Activated T-helper 9 cell treated with anti-CD3 and anti-CD28 coated beads, Interleukin-2, amount 50 U/mL, for 16 hours (primary cell): ENCODE measurements around the gene C19orf33.

Source experiments
- DNase-seq: peaks from one replicate; pipeline ENCODE4 v3.0.0-alpha.2; 2020; ENCODE audit warnings: low read depth

Gene C19orf33

DNA sequence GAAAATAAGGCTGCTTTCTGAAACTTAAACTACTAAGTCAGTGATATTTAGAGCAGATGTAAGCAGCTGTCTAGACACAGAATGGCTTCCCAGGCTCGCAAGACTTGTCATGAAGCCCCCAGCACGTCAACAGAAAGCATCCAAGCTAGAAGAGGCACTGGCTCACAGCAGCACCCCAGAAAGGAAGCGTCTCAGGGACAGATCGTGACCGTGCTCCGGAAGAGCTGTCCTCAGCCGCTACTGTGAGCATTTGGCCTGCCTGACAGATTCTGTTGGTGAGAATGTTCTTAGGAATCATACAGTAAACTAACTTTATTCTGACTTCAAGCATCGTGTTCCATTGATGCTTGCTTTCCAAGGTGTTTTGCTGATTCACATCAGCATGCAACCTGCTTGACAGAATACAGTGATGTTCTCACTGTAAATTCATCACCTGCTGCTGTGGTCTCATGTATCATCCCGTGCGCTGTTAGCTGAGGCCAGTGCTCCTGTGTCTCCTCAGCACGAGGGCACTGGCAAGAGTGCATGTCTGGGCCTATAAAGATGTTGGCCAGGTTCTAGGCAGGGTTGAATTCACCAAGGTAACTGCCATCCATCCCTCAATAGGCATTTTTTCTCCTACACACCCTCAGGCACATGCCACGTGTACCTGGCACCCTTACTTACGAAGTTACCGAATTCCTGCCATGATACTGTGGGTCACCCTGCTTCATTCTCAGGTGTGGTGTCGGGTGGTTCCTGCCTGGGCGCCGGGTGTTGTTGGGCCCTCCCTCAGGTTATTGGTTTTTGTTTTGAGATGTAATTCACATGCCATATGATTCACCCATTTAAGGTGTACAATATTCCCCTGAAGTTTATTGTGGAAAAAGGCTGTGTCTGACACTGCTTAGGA is 23.8 kb upstream of the C19orf33 start:
- DNase-seq, result no peak

DNA sequence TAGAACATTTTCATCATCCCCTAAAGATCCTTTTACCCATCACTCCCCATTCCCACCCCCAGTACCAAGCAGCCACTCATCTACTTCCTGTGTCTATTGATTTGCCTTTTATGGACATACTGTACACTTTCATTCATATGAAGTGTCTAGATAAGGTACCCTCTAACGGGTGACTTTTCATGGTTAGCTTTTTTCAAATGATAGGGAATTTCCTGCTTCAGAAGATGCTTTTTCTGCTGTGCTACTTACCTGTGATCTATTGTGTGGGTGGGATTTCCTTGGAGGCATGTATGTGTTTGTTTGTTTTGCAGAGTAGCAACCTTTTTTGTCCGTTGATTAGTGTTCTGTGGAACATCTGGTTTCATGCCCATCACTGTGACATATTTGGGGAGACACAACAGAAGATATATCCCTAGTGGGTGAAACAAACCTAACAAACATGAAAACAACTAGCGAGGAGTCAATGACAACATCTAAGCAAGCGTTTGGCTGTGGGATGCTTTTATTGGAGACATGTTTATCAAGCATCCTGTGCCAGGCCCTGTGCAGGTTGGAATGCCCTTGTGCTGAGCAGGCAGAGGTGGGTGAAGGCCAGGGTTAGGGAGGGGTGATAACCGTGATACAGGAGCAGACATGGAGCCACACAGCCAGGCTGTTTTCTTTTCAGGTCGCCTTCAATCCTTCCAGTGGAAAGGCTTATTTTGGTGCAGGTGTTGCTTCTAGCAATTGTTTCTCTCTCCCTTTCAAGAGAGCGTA is 22.1 kb upstream of the C19orf33 start:
- DNase-seq, result no peak

DNA sequence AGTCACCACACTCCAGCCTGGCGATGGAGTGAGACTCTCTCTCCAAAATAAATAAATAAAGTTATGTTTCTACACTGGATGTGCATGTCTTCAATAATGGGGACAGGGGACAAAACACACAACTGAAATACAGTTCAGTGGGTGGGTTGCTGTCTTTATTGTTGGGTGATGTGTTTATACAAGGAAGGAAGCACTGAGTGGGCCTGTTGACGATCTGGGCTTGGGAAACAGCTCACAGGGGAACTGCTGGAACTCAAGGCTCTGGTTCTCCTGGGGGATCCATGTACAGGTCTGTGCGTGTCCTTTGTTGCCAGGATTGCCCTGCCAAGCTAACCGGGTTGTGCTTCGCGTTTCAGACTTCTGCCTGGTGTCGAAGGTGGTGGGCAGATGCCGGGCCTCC is 20.8 kb upstream of the C19orf33 start:
- no peak for DNase-seq

DNA sequence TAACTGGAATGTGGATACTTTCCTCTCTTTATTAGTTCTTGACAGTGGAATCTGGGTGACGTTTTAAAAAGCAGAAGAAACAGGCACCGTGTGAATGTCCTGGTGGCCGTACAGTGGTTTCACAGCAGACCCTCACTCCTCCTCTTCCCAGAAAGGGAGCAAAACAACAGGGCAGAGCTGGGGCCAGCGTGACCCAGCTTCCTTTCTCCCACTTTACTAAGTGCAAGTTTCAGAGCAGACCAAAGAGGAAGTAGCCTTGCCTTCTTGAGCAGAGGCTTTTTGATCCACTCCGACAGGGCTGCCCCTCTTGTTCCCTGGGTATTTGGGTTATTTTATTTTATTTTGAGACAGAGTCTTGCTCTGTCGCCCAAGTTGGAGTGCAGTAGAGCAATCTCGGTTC is 19.6 kb upstream of the C19orf33 start:
- DNase-seq, result no peak

GRCh38 chr19:38285567-38285966 is 18.5 kb upstream of the C19orf33 start:
- DNase-seq, result no peak

- DNase-seq, result no peak
These were observed 16.4 kb upstream of the C19orf33 start for GRCh38 chr19:38287604-38288003.

- no peak for DNase-seq
These were observed 15.8 kb upstream of the C19orf33 start for GRCh38 chr19:38288123-38288855.

DNA sequence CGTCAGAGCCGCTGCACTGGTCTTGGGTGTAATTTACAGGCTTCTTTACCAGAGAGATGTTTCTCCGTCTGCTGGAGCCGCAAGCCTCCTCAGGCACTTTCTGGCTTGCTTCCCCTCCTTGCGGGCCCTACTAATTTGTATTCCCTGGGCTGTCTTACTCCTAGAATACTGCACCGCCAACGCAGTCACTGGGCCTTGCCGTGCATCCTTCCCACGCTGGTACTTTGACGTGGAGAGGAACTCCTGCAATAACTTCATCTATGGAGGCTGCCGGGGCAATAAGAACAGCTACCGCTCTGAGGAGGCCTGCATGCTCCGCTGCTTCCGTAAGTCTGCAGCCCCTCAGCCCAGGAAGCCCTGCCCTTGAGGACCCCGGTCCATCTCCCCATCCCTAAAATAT is 14.1 kb upstream of the C19orf33 start:
- no peak for DNase-seq

DNA sequence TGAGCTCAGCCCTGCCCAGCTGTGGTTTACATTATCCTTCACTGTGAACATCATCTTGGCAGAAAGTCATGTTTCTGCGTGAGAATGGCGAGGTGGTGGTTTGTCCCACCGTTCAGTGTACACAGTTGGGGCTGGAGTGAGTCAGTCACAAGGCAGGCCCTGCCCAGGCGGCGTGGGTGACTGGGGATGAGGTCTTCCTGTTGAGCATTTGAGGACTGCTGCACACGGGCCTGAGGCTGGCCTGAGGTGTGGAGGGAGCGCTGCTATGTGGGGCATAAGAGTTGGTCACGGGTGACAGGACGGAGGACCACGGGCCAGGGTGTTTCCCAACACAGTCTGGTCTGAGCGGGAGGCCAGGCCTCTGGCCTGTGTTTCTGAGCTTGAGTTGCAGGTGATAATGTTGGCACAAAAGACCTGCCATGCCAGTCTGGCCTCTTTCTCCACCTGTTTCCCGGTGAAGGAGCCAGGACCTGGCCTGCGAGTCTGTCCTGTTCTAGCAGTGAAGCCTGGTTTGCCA is 13.4 kb upstream of the C19orf33 start:
- no peak for DNase-seq

- no peak for DNase-seq
These were observed 12.2 kb upstream of the C19orf33 start for GRCh38 chr19:38291855-38292254.

- DNase-seq, result no peak
These were observed 10.8 kb upstream of the C19orf33 start for GRCh38 chr19:38293281-38293680.

GRCh38 chr19:38294090-38294489 is 10.0 kb upstream of the C19orf33 start:
- no peak for DNase-seq

DNA sequence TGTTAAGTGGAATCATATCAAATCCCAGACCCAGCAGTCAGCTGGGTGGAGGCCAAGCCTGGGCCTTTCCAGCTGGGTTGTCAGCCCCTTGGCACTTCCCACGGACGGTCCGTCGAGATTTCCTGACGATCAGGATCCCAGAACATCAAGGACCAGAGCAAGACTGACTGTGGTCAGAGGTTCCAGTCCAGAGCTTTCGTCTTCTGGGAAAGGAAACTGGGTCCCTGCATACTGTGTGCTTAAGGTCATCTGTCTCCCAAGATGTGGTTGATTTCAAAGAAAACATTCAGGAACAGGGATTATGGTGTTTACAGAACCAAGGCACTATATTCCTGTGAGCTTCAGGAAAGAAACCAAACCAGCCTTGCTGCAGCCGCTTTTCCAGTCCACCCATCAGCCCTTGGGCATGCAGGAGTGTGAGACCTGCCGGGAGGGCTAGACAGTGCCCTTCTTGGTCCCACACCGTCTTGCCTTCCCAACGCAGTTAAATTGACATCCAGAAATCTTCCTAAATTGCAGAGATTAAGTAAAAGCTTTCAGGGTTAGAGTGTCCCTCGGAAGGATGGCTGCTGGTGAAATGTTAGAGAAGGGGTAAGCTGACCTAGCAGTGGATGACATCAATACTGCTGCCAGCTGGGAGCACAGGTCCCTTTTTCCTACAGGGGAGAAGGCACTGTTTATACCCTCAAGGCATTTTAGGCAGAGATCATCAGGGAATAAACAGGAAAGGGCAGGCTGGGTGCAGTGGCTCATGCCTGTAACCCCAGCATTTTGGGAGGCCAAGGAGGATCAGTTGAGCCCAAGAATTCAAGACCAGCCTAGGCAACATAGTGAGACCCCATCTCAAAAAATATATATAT is 5.0 kb upstream of the C19orf33 start:
- no peak for DNase-seq

- no peak for DNase-seq
These were observed 358 bp downstream of the C19orf33 start for GRCh38 chr19:38304352-38304865.

- DNase-seq, result no peak
These were observed 897 bp downstream of the C19orf33 start for GRCh38 chr19:38304866-38305429.

DNA sequence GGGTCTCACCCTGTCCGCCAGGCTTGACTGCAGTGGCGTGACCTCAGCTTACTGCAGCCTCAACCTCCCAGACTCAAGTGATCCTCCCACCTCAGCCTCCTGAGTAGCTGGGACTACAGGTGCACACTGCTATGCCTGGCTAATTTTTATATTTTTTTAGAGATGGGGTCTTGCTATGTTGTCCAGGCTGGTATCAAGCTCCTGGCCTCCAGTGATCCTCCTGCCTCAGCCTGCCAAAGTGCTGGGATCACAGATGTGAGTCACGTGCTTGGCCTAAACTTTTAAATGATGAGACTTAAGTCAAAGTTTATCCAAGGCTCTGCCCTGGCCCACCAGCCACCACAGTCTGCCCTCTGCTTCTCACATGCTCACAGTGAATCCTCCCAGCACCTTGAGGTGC is 2.2 kb downstream of the C19orf33 start:
- no peak for DNase-seq

DNA sequence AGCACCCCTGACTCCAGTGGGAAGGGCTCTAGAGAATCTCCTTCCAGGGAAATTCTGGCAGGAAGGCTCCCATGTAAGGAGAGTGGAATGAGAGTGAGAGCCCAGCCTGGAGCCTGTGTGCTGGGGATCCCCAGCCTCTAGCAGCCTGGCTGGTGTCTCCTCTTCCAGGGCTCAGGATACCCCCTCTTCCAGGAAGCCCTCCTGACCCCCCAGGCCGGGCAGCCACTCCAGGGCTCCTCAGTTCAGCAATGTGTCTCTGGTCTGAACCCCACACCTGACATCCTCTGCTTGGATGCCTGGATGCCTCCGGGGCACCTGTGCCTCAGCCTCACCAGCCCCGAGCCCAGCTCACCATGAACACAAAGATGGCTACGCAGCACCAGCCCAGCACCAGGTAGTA is 3.0 kb downstream of the C19orf33 start:
- DNase-seq, result no peak

DNA sequence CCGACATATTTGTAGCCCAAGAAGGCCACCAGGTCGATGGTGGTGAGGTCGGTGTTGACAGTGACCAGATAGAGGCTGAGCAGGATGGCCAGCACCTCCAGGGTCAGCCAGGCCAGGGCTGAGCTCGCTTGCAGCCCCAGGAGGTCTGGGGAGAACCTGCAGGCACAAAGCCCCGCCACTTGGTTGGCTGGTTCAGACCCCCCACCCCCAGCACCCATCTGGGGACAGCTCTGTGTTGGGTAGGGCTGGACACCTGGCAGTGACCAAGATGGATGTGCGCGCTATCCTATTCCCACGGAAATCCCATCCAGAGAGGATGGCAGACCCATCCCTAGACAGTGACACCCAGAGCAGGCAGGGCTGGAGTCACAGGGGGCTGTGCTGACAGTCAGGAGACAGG is 3.5 kb downstream of the C19orf33 start:
- no peak for DNase-seq

- no peak for DNase-seq
These were observed 4.1 kb downstream of the C19orf33 start for GRCh38 chr19:38308006-38308766.
